Measurements from ENCODE around the gene ARSA.

- TF ChIP-seq, protein P1, sequence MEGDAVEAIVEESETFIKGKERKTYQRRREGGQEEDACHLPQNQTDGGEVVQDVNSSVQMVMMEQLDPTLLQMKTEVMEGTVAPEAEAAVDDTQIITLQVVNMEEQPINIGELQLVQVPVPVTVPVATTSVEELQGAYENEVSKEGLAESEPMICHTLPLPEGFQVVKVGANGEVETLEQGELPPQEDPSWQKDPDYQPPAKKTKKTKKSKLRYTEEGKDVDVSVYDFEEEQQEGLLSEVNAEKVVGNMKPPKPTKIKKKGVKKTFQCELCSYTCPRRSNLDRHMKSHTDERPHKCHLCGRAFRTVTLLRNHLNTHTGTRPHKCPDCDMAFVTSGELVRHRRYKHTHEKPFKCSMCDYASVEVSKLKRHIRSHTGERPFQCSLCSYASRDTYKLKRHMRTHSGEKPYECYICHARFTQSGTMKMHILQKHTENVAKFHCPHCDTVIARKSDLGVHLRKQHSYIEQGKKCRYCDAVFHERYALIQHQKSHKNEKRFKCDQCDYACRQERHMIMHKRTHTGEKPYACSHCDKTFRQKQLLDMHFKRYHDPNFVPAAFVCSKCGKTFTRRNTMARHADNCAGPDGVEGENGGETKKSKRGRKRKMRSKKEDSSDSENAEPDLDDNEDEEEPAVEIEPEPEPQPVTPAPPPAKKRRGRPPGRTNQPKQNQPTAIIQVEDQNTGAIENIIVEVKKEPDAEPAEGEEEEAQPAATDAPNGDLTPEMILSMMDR (IDR thresholded peaks at IDR 0.05): no peak
- TF ChIP-seq POLR2A (IDR thresholded peaks at IDR 0.05): no peak
Observed at GRCh38 chr22:50610581-50610980, 17.4 kb downstream of the ARSA start.

Measured in upper lobe of left lung (tissue), 4 donors.